Upper lobe of left lung (tissue), 4 donors: Measurements from ENCODE around the gene EXOC3.

Source experiments
- CTCF ChIP-seq, 6 experiments: fragments of 450-650 bp in 4 of 6; fragments of 200-600 bp in 2 of 6; sonication (generic) in 2 of 6; IDR thresholded peaks; one replicate each; pipeline ENCODE4 v1.5.1; 2016 to 2019; ENCODE audit warnings: antibody characterized with exemption in 6 of 6
- POLR2A ChIP-seq, 4 donors: fragments of 450-650 bp; IDR thresholded peaks; one replicate each; pipeline ENCODE4 v1.5.1; 2016 to 2017; ENCODE audit warnings: antibody characterized with exemption in 4 of 4, mild to moderate bottlenecking in 2 of 4
- POLR2AphosphoS5 ChIP-seq, 2 donors: sonication (generic); formaldehyde crosslinking; IDR thresholded peaks; one replicate each; pipeline ENCODE4 v1.5.1; 2017; ENCODE audit warnings: antibody characterized with exemption in 2 of 2

- TF ChIP-seq CTCF (IDR thresholded peaks at IDR 0.05) (no peak), POLR2AphosphoS5 (IDR thresholded peaks at IDR 0.05) (no peak), POLR2A (IDR thresholded peaks at IDR 0.05) (no peak)
These were observed 50.8 kb downstream of the EXOC3 start for GRCh38 chr5:493758-494157.
